ENCODE data around the gene PCSK7.
A peak's percentile ranks its signal among the peaks of the same experiment; 100 is the strongest.

PCSK7 gene

GRCh38 chr11:117202386-117203068, 29.3 kb downstream of the PCSK7 start:
- intact Hi-C loops (cut with DNase I), result no loop called here
- DNase-seq, result no peak

- intact Hi-C loops (cut with DNase I), result no loop called here
- DNase-seq, result no peak
Observed at GRCh38 chr11:117201658-117202305, 30.1 kb downstream of the PCSK7 start.

GRCh38 chr11:117200813-117201657, 30.8 kb downstream of the PCSK7 start:
- no peak for DNase-seq
- intact Hi-C loops (cut with DNase I), result no loop called here

- intact Hi-C loops (cut with DNase I), result no loop called here
- DNase-seq, result no peak
Observed at GRCh38 chr11:117199916-117200812, 31.7 kb downstream of the PCSK7 start.

GRCh38 chr11:117199053-117199915, 32.6 kb downstream of the PCSK7 start, which contains the start of gene TAGLN:
Gene TAGLN, plus strand, starts transcription at chr11:117199370. Its CDS starts 3,644 bp downstream, at chr11:117203014.
- intact Hi-C loops (cut with DNase I), result no loop called here
- peak in 41 of 42 donors; percentile 24 to 89 (median 62) for DNase-seq

- intact Hi-C loops (cut with DNase I), result no loop called here
- DNase-seq, result no peak
Observed at GRCh38 chr11:117198613-117199012, 33.3 kb downstream of the PCSK7 start.

GRCh38 chr11:117197516-117198456, 34.1 kb downstream of the PCSK7 start:
- intact Hi-C loops (cut with DNase I), result no loop called here

GRCh38 chr11:117197006-117197405, 34.9 kb downstream of the PCSK7 start:
- no peak for DNase-seq
- intact Hi-C loops (cut with DNase I), result no loop called here

More at GRCh38 chr11:117197516-117198456, 34.1 kb downstream of the PCSK7 start:
- DNase-seq, result peak in 1 of 42 donors; percentile 5

- intact Hi-C loops (cut with DNase I), result no loop called here
- no peak for DNase-seq
Observed at GRCh38 chr11:117195761-117196160, 36.1 kb downstream of the PCSK7 start.

GRCh38 chr11:117195258-117195657, 36.6 kb downstream of the PCSK7 start:
- no peak for DNase-seq
- intact Hi-C loops (cut with DNase I), result no loop called here

- DNase-seq, result no peak
- intact Hi-C loops (cut with DNase I), result no loop called here
Observed at GRCh38 chr11:117194267-117194666, 37.6 kb downstream of the PCSK7 start.

GRCh38 chr11:117193130-117194020, 38.5 kb downstream of the PCSK7 start:
- DNase-seq, result no peak

GRCh38 chr11:117192401-117192875, 39.4 kb downstream of the PCSK7 start:
- intact Hi-C loops (cut with DNase I), result no loop called here

More at GRCh38 chr11:117193130-117194020, 38.5 kb downstream of the PCSK7 start:
- intact Hi-C loops (cut with DNase I), result no loop called here

GRCh38 chr11:117191680-117192400, 40.0 kb downstream of the PCSK7 start:
- intact Hi-C loops (cut with DNase I), result no loop called here
- DNase-seq, result peak in 1 of 42 donors; percentile 4

More at GRCh38 chr11:117192401-117192875, 39.4 kb downstream of the PCSK7 start:
- no peak for DNase-seq

All from head of caudate nucleus (tissue), 42 donors.